ENCODE data around the gene RASSF10.

The RASSF10 gene

GRCh38 chr11:13026722-13027121 is 17.6 kb downstream of the RASSF10 start:
- Histone ChIP-seq H3K27ac (ENCODE audit: low read depth, low read length) (no peak overlapping the region), H3K9ac (ENCODE audit: low read depth, low read length) (no peak overlapping the region), H3K4me3 (ENCODE audit: low read length) (no peak overlapping the region), H3K36me3 (ENCODE audit: insufficient read depth, low read length) (no peaks in the 10 kb centered on the region), H3K4me1 (ENCODE audit: insufficient read depth, low read length) (no peaks in the 10 kb centered on the region), H3K27me3 (ENCODE audit: insufficient read depth, low read length) (no peaks in the 10 kb centered on the region), H3K9me3 (ENCODE audit: insufficient read depth, low read depth, low read length) (no peaks in the 10 kb centered on the region)
- WGBS, result 95% methylated on average over 4 of the region's 4 CpGs

- Histone ChIP-seq H3K4me1 (ENCODE audit: insufficient read depth, low read length) (no peaks in the 10 kb centered on the region), H3K4me3 (ENCODE audit: low read length) (no peak overlapping the region), H3K27ac (ENCODE audit: low read depth, low read length) (no peak overlapping the region), H3K9ac (ENCODE audit: low read depth, low read length) (no peak overlapping the region), H3K27me3 (ENCODE audit: insufficient read depth, low read length) (no peaks in the 10 kb centered on the region), H3K36me3 (ENCODE audit: insufficient read depth, low read length) (no peaks in the 10 kb centered on the region), H3K9me3 (ENCODE audit: insufficient read depth, low read depth, low read length) (no peaks in the 10 kb centered on the region)
- 85% methylated on average over 3 of the region's 3 CpGs for WGBS
Observed at GRCh38 chr11:13028322-13028721, 19.2 kb downstream of the RASSF10 start.

GRCh38 chr11:13029872-13030271 is 20.8 kb downstream of the RASSF10 start:
- Histone ChIP-seq H3K27ac (ENCODE audit: low read depth, low read length) (no peak overlapping the region), H3K9me3 (ENCODE audit: insufficient read depth, low read depth, low read length) (no peaks in the 10 kb centered on the region), H3K4me3 (ENCODE audit: low read length) (no peak overlapping the region), H3K27me3 (ENCODE audit: insufficient read depth, low read length) (no peaks in the 10 kb centered on the region), H3K4me1 (ENCODE audit: insufficient read depth, low read length) (no peaks in the 10 kb centered on the region), H3K9ac (ENCODE audit: low read depth, low read length) (no peak overlapping the region), H3K36me3 (ENCODE audit: insufficient read depth, low read length) (no peaks in the 10 kb centered on the region)
- 93% methylated on average over 3 of the region's 3 CpGs for WGBS

GRCh38 chr11:13030857-13031256 is 21.7 kb downstream of the RASSF10 start:
- no peaks in the 10 kb centered on the region for H3K9me3 ChIP-seq (ENCODE audit: insufficient read depth, low read depth, low read length)
- no peak overlapping the region for H3K9ac ChIP-seq (ENCODE audit: low read depth, low read length)
- H3K4me3 ChIP-seq (ENCODE audit: low read length), result no peak overlapping the region
- no peaks in the 10 kb centered on the region for H3K36me3 ChIP-seq (ENCODE audit: insufficient read depth, low read length)
- no peak overlapping the region for H3K27ac ChIP-seq (ENCODE audit: low read depth, low read length)
- no peaks in the 10 kb centered on the region for H3K27me3 ChIP-seq (ENCODE audit: insufficient read depth, low read length)
- 83% methylated on average over 3 of the region's 3 CpGs for WGBS
- H3K4me1 ChIP-seq (ENCODE audit: insufficient read depth, low read length), result no peaks in the 10 kb centered on the region

GRCh38 chr11:13031349-13031748 is 22.2 kb downstream of the RASSF10 start:
- Histone ChIP-seq H3K27ac (ENCODE audit: low read depth, low read length) (no peak overlapping the region), H3K9ac (ENCODE audit: low read depth, low read length) (no peak overlapping the region), H3K27me3 (ENCODE audit: insufficient read depth, low read length) (no peaks in the 10 kb centered on the region), H3K4me1 (ENCODE audit: insufficient read depth, low read length) (no peaks in the 10 kb centered on the region), H3K36me3 (ENCODE audit: insufficient read depth, low read length) (no peaks in the 10 kb centered on the region), H3K4me3 (ENCODE audit: low read length) (no peak overlapping the region), H3K9me3 (ENCODE audit: insufficient read depth, low read depth, low read length) (no peaks in the 10 kb centered on the region)

- 88% methylated on average over 4 of the region's 4 CpGs for WGBS
Observed at GRCh38 chr11:13033760-13034533, 24.8 kb downstream of the RASSF10 start.

GRCh38 chr11:13035711-13036110 is 26.6 kb downstream of the RASSF10 start:
- Histone ChIP-seq H3K4me1 (ENCODE audit: insufficient read depth, low read length) (no peaks in the 10 kb centered on the region), H3K9ac (ENCODE audit: low read depth, low read length) (no peak overlapping the region), H3K9me3 (ENCODE audit: insufficient read depth, low read depth, low read length) (no peaks in the 10 kb centered on the region), H3K4me3 (ENCODE audit: low read length) (no peak overlapping the region), H3K36me3 (ENCODE audit: insufficient read depth, low read length) (no peaks in the 10 kb centered on the region), H3K27me3 (ENCODE audit: insufficient read depth, low read length) (no peaks in the 10 kb centered on the region), H3K27ac (ENCODE audit: low read depth, low read length) (no peak overlapping the region)
- WGBS, result 98% methylated on average over 4 of the region's 4 CpGs

More at GRCh38 chr11:13033760-13034533, 24.8 kb downstream of the RASSF10 start:
- Histone ChIP-seq H3K36me3 (ENCODE audit: insufficient read depth, low read length) (no peaks in the 10 kb centered on the region), H3K4me1 (ENCODE audit: insufficient read depth, low read length) (no peaks in the 10 kb centered on the region), H3K4me3 (ENCODE audit: low read length) (no peak overlapping the region), H3K9ac (ENCODE audit: low read depth, low read length) (no peak overlapping the region), H3K27me3 (ENCODE audit: insufficient read depth, low read length) (no peaks in the 10 kb centered on the region), H3K27ac (ENCODE audit: low read depth, low read length) (no peak overlapping the region), H3K9me3 (ENCODE audit: insufficient read depth, low read depth, low read length) (no peaks in the 10 kb centered on the region)

- no peaks in the 10 kb centered on the region for H3K9me3 ChIP-seq (ENCODE audit: insufficient read depth, low read depth, low read length)
- no peak overlapping the region for H3K9ac ChIP-seq (ENCODE audit: low read depth, low read length)
- H3K27me3 ChIP-seq (ENCODE audit: insufficient read depth, low read length), result no peaks in the 10 kb centered on the region
- no peaks in the 10 kb centered on the region for H3K4me1 ChIP-seq (ENCODE audit: insufficient read depth, low read length)
- no peak overlapping the region for H3K4me3 ChIP-seq (ENCODE audit: low read length)
- H3K36me3 ChIP-seq (ENCODE audit: insufficient read depth, low read length), result no peaks in the 10 kb centered on the region
- no peak overlapping the region for H3K27ac ChIP-seq (ENCODE audit: low read depth, low read length)
Observed at GRCh38 chr11:13036235-13036634, 27.1 kb downstream of the RASSF10 start.

- H3K27me3 ChIP-seq (ENCODE audit: insufficient read depth, low read length), result no peaks in the 10 kb centered on the region
- WGBS, result 92% methylated on average over 7 of the region's 7 CpGs
- H3K27ac ChIP-seq (ENCODE audit: low read depth, low read length), result no peak overlapping the region
- no peak overlapping the region for H3K4me3 ChIP-seq (ENCODE audit: low read length)
- no peaks in the 10 kb centered on the region for H3K4me1 ChIP-seq (ENCODE audit: insufficient read depth, low read length)
- no peak overlapping the region for H3K9ac ChIP-seq (ENCODE audit: low read depth, low read length)
- H3K9me3 ChIP-seq (ENCODE audit: insufficient read depth, low read depth, low read length), result no peaks in the 10 kb centered on the region
- no peaks in the 10 kb centered on the region for H3K36me3 ChIP-seq (ENCODE audit: insufficient read depth, low read length)
Observed at GRCh38 chr11:13038366-13038765, 29.2 kb downstream of the RASSF10 start.

GRCh38 chr11:13039126-13039525 is 30.0 kb downstream of the RASSF10 start:
- H3K4me1 ChIP-seq (ENCODE audit: insufficient read depth, low read length), result no peaks in the 10 kb centered on the region
- 91% methylated on average over 4 of the region's 5 CpGs for WGBS
- H3K9ac ChIP-seq (ENCODE audit: low read depth, low read length), result no peak overlapping the region
- H3K4me3 ChIP-seq (ENCODE audit: low read length), result no peak overlapping the region
- H3K9me3 ChIP-seq (ENCODE audit: insufficient read depth, low read depth, low read length), result no peaks in the 10 kb centered on the region
- H3K27me3 ChIP-seq (ENCODE audit: insufficient read depth, low read length), result no peaks in the 10 kb centered on the region
- no peaks in the 10 kb centered on the region for H3K36me3 ChIP-seq (ENCODE audit: insufficient read depth, low read length)
- no peak overlapping the region for H3K27ac ChIP-seq (ENCODE audit: low read depth, low read length)

- Histone ChIP-seq H3K9ac (ENCODE audit: low read depth, low read length) (no peak overlapping the region), H3K9me3 (ENCODE audit: insufficient read depth, low read depth, low read length) (no peaks in the 10 kb centered on the region), H3K4me1 (ENCODE audit: insufficient read depth, low read length) (no peaks in the 10 kb centered on the region), H3K27me3 (ENCODE audit: insufficient read depth, low read length) (no peaks in the 10 kb centered on the region), H3K27ac (ENCODE audit: low read depth, low read length) (no peak overlapping the region), H3K4me3 (ENCODE audit: low read length) (no peak overlapping the region), H3K36me3 (ENCODE audit: insufficient read depth, low read length) (no peaks in the 10 kb centered on the region)
- WGBS, result 82% methylated on average over 4 of the region's 4 CpGs
Observed at GRCh38 chr11:13040969-13041561, 31.9 kb downstream of the RASSF10 start.
